ENCODE measurements around the gene SRM. TPM values are rescaled to one million over a fixed set of nuclear protein-coding genes. Genes with fewer than 3 reads are reported as not detected.
A peak's percentile ranks its signal among the peaks of the same experiment; 100 is the strongest.
"Not testable (repeated sequence)": the region's sequence is repeated elsewhere in the genome, so short reads cannot be mapped to it uniquely, and the experiment has no call there.

Gene SRM
- 10 to 100 TPM; 72.3 to 85.0 TPM for total RNA-seq

- H3K27me3 Mint-ChIP-seq: no peaks in the 10 kb centered on the region
- peaks cover 14% of the 10 kb centered on the region for H3K36me3 Mint-ChIP-seq
- peak within 1 kb of the TSS; percentile 91 for H3K4me3 Mint-ChIP-seq
- peaks cover 33% of the 10 kb centered on the region for H3K4me1 Mint-ChIP-seq
- ATAC-seq (ENCODE audit: low read depth): peak; percentile 95
- DNase-seq: peak; percentile 97
- no peaks in the 10 kb centered on the region for H3K9me3 Mint-ChIP-seq
- peak within 1 kb of the TSS; percentile 94 for H3K27ac Mint-ChIP-seq
- POLR2A ChIA-PET: interaction anchor here (0.5 to 4.2 kb wide), 14 partner anchors 10 to 877 kb away, joined by 3 to 28 read pairs (median 5); partner anchors contain the start of genes EXOSC10, FBXO6, MTOR and TARDBP
Measured at GRCh38 chr1:11059968-11060830, at the start of gene SRM. TSS of gene SRM (minus strand) at chr1:11060018. CDS start at chr1:11059943, 75 bp downstream.

- Mint-ChIP-seq H3K4me1 (no peaks in the 10 kb centered on the region), H3K9me3 (no peaks in the 10 kb centered on the region), H3K4me3 (no peak overlapping the region), H3K36me3 (peaks cover 14% of the 10 kb centered on the region), H3K27ac (no peak overlapping the region), H3K27me3 (no peaks in the 10 kb centered on the region)
- DNase-seq: no peak
- POLR2A ChIA-PET: interaction anchor here (4.0 kb wide), 1 partner anchor 10 kb away, joined by 13 read pairs; the partner anchor contains the start of gene EXOSC10
- ATAC-seq (ENCODE audit: low read depth): no peak
Measured at GRCh38 chr1:11109047-11109760, 49.4 kb upstream of the SRM start.

- DNase-seq (no peak), ATAC-seq (ENCODE audit: low read depth) (no peak)
- Mint-ChIP-seq H3K27me3 (no peaks in the 10 kb centered on the region), H3K36me3 (peaks cover 11% of the 10 kb centered on the region), H3K4me1 (no peaks in the 10 kb centered on the region), H3K4me3 (no peak overlapping the region), H3K27ac (peak overlapping the region; percentile 16), H3K9me3 (no peaks in the 10 kb centered on the region)
- POLR2A ChIA-PET: interaction anchor here (0.6 to 4.0 kb wide), 3 partner anchors 8 to 652 kb away, joined by 5 to 13 read pairs (median 11); partner anchors contain the start of gene EXOSC10
Measured at GRCh38 chr1:11107599-11107998, 47.8 kb upstream of the SRM start.

- no peak for DNase-seq
- no peak for ATAC-seq (ENCODE audit: low read depth)
- Mint-ChIP-seq H3K27me3 (no peaks in the 10 kb centered on the region), H3K4me3 (no peak overlapping the region), H3K9me3 (no peaks in the 10 kb centered on the region), H3K4me1 (peaks cover 4% of the 10 kb centered on the region), H3K27ac (no peak overlapping the region), H3K36me3 (peaks cover 11% of the 10 kb centered on the region)
- POLR2A ChIA-PET: no interaction called here
Measured at GRCh38 chr1:11105586-11105985, 45.8 kb upstream of the SRM start.

- POLR2A ChIA-PET: no interaction called here
- DNase-seq (no peak), ATAC-seq (ENCODE audit: low read depth) (no peak)
- peak overlapping the region; percentile 58 for H3K4me3 Mint-ChIP-seq
- peak overlapping the region; percentile 72 for H3K27ac Mint-ChIP-seq
- H3K36me3 Mint-ChIP-seq: peaks cover 3% of the 10 kb centered on the region
- H3K4me1 Mint-ChIP-seq: peaks cover 12% of the 10 kb centered on the region
- no peaks in the 10 kb centered on the region for H3K9me3 Mint-ChIP-seq
- no peaks in the 10 kb centered on the region for H3K27me3 Mint-ChIP-seq
Measured at GRCh38 chr1:11101347-11101746, 41.5 kb upstream of the SRM start.

GRCh38 chr1:11100806-11101205 is 41.0 kb upstream of the SRM start:
- H3K4me3 Mint-ChIP-seq; H3K9me3 Mint-ChIP-seq; H3K27me3 Mint-ChIP-seq; H3K36me3 Mint-ChIP-seq; H3K27ac Mint-ChIP-seq; DNase-seq; ATAC-seq (ENCODE audit: low read depth): not testable (repeated sequence)
- POLR2A ChIA-PET: interaction anchor here (2.0 kb wide), 1 partner anchor 63 kb away, joined by 6 read pairs; no protein-coding TSS in a partner anchor
- H3K4me1 Mint-ChIP-seq: peaks cover 12% of the 10 kb centered on the region

- no peak for ATAC-seq (ENCODE audit: low read depth)
- POLR2A ChIA-PET: interaction anchor here (1.0 to 2.5 kb wide), 7 partner anchors 9 to 808 kb away, joined by 4 to 26 read pairs (median 7); partner anchors contain the start of gene SRM
- peak overlapping the region; percentile 96 for H3K4me3 Mint-ChIP-seq
Measured at GRCh38 chr1:11100149-11100493, 40.3 kb upstream of the SRM start.

GRCh38 chr1:11099310-11100148 is 39.7 kb upstream of the SRM start, which contains the start of gene EXOSC10:
TSS of gene EXOSC10 (minus strand) at chr1:11099869. CDS start at chr1:11099831, 38 bp downstream.
- Mint-ChIP-seq H3K27me3 (no peaks in the 10 kb centered on the region), H3K4me3 (peak within 1 kb of the TSS; percentile 96), H3K4me1 (peaks cover 12% of the 10 kb centered on the region), H3K36me3 (peaks cover 6% of the 10 kb centered on the region), H3K9me3 (no peaks in the 10 kb centered on the region), H3K27ac (peak within 1 kb of the TSS; percentile 96)
- POLR2A ChIA-PET: interaction anchor here (0.8 to 2.5 kb wide), 9 partner anchors 9 to 808 kb away, joined by 3 to 26 read pairs (median 6); partner anchors contain the start of genes MTOR, SRM and UBIAD1
- ATAC-seq (ENCODE audit: low read depth): peak; percentile 97
- DNase-seq: peak; percentile 98

More at GRCh38 chr1:11100149-11100493, 40.3 kb upstream of the SRM start:
- Mint-ChIP-seq H3K27me3 (no peaks in the 10 kb centered on the region), H3K27ac (peak overlapping the region; percentile 96), H3K36me3 (peaks cover 6% of the 10 kb centered on the region), H3K9me3 (no peaks in the 10 kb centered on the region), H3K4me1 (peaks cover 12% of the 10 kb centered on the region)
- no peak for DNase-seq

- H3K27me3 Mint-ChIP-seq: no peaks in the 10 kb centered on the region
- H3K27ac Mint-ChIP-seq: peak overlapping the region; percentile 96
- DNase-seq (no peak), ATAC-seq (ENCODE audit: low read depth) (no peak)
- POLR2A ChIA-PET: interaction anchor here (0.8 to 2.5 kb wide), 8 partner anchors 10 to 809 kb away, joined by 3 to 26 read pairs (median 5); partner anchors contain the start of genes MTOR, SRM and UBIAD1
- peak overlapping the region; percentile 96 for H3K4me3 Mint-ChIP-seq
- peaks cover 6% of the 10 kb centered on the region for H3K36me3 Mint-ChIP-seq
- peaks cover 12% of the 10 kb centered on the region for H3K4me1 Mint-ChIP-seq
- H3K9me3 Mint-ChIP-seq: no peaks in the 10 kb centered on the region
Measured at GRCh38 chr1:11098931-11099309, 39.1 kb upstream of the SRM start.

GRCh38 chr1:11083784-11084183 is 24.0 kb upstream of the SRM start:
- H3K4me3 Mint-ChIP-seq; H3K27ac Mint-ChIP-seq; POLR2A ChIA-PET; DNase-seq; ATAC-seq (ENCODE audit: low read depth); H3K4me1 Mint-ChIP-seq; H3K27me3 Mint-ChIP-seq; H3K9me3 Mint-ChIP-seq: not testable (repeated sequence)
- H3K36me3 Mint-ChIP-seq: peaks cover 44% of the 10 kb centered on the region

GRCh38 chr1:11080931-11081330 is 21.1 kb upstream of the SRM start:
- POLR2A ChIA-PET: no interaction called here
- no peaks in the 10 kb centered on the region for H3K27me3 Mint-ChIP-seq
- H3K27ac Mint-ChIP-seq: no peak overlapping the region
- H3K4me1 Mint-ChIP-seq: no peaks in the 10 kb centered on the region
- H3K36me3 Mint-ChIP-seq: peaks cover 36% of the 10 kb centered on the region
- no peak overlapping the region for H3K4me3 Mint-ChIP-seq
- no peak for DNase-seq
- no peaks in the 10 kb centered on the region for H3K9me3 Mint-ChIP-seq
- no peak for ATAC-seq (ENCODE audit: low read depth)

GRCh38 chr1:11078631-11079030 is 18.8 kb upstream of the SRM start:
- no peaks in the 10 kb centered on the region for H3K27me3 Mint-ChIP-seq
- ATAC-seq (ENCODE audit: low read depth) (no peak), DNase-seq (no peak)
- peaks cover 26% of the 10 kb centered on the region for H3K36me3 Mint-ChIP-seq
- no peaks in the 10 kb centered on the region for H3K4me1 Mint-ChIP-seq
- peak overlapping the region; percentile 60 for H3K27ac Mint-ChIP-seq
- H3K9me3 Mint-ChIP-seq: no peaks in the 10 kb centered on the region
- H3K4me3 Mint-ChIP-seq: no peak overlapping the region
- POLR2A ChIA-PET: interaction anchor here (0.6 kb wide), 1 partner anchor 11 kb away, joined by 5 read pairs; no protein-coding TSS in a partner anchor

All from activated naive CD8-positive, alpha-beta T cell treated with anti-CD3 and anti-CD28 coated beads, Interleukin-2, amount 10 ng/mL, durations not matched to agents 7 days and 5 days (primary cell).